ENCODE results near the gene CLEC1B.

Gene CLEC1B

GRCh38 chr12:10016881-10017280, 18.0 kb upstream of the CLEC1B start:
- no peak for TF ChIP-seq CTCF (conservative IDR thresholded peaks at IDR 0.05; ENCODE audit: low read depth)
- no peak overlapping the region for H3K27ac ChIP-seq
- ChIA-PET CTCF (interaction anchor here (0.6 to 0.8 kb wide), 2 partner anchors 414 to 1453 kb away, joined by 3 read pairs; no protein-coding TSS in a partner anchor), POLR2A (ENCODE audit: low non-redundant PET) (no interaction called here)
- peak; percentile 34 for DNase-seq (ENCODE audit: low spot score)

GRCh38 chr12:10015450-10015849, 16.5 kb upstream of the CLEC1B start:
- ChIA-PET CTCF (no interaction called here), POLR2A (ENCODE audit: low non-redundant PET) (no interaction called here)
- H3K27ac ChIP-seq = no peak overlapping the region
- no peak for TF ChIP-seq CTCF (conservative IDR thresholded peaks at IDR 0.05; ENCODE audit: low read depth)
- DNase-seq (ENCODE audit: low spot score) = no peak

GRCh38 chr12:10012630-10013330, 13.9 kb upstream of the CLEC1B start:
- TF ChIP-seq CTCF (conservative IDR thresholded peaks at IDR 0.05; ENCODE audit: low read depth) = no peak
- POLR2A ChIA-PET (ENCODE audit: low non-redundant PET) = no interaction called here
- DNase-seq (ENCODE audit: low spot score) = no peak
- no peak overlapping the region for H3K27ac ChIP-seq
- CTCF ChIA-PET = interaction anchor here (0.5 kb wide), 1 partner anchor 188 kb away, joined by 3 read pairs; no protein-coding TSS in a partner anchor

GRCh38 chr12:10001171-10001776, 2.4 kb upstream of the CLEC1B start:
- DNase-seq (ENCODE audit: low spot score) = no peak
- CTCF ChIA-PET = interaction anchor here (0.7 kb wide), 1 partner anchor 889 kb away, joined by 3 read pairs; no protein-coding TSS in a partner anchor
- POLR2A ChIA-PET (ENCODE audit: low non-redundant PET) = no interaction called here
- TF ChIP-seq CTCF (conservative IDR thresholded peaks at IDR 0.05; ENCODE audit: low read depth) = no peak
- no peak overlapping the region for H3K27ac ChIP-seq

GRCh38 chr12:9992296-9992695, 6.6 kb downstream of the CLEC1B start:
- CTCF ChIA-PET = no interaction called here
- POLR2A ChIA-PET (ENCODE audit: low non-redundant PET) = no interaction called here
- no peak for DNase-seq (ENCODE audit: low spot score)
- TF ChIP-seq CTCF (conservative IDR thresholded peaks at IDR 0.05; ENCODE audit: low read depth) = no peak
- no peak overlapping the region for H3K27ac ChIP-seq

- TF ChIP-seq CTCF (conservative IDR thresholded peaks at IDR 0.05; ENCODE audit: low read depth) = no peak
- POLR2A ChIA-PET (ENCODE audit: low non-redundant PET) = no interaction called here
- no peak overlapping the region for H3K27ac ChIP-seq
- CTCF ChIA-PET = no interaction called here
- DNase-seq (ENCODE audit: low spot score) = no peak
Observed at GRCh38 chr12:9991876-9992275, 7.0 kb downstream of the CLEC1B start.
